ENCODE data around the gene PLD3. TPM values are rescaled to one million over a fixed set of nuclear protein-coding genes. Genes with fewer than 3 reads are reported as not detected.
"Not testable (repeated sequence)": the region's sequence is repeated elsewhere in the genome, so short reads cannot be mapped to it uniquely, and the experiment has no call there.

The PLD3 gene
- polyA plus RNA-seq, 1 experiment: 395 TPM

DNA sequence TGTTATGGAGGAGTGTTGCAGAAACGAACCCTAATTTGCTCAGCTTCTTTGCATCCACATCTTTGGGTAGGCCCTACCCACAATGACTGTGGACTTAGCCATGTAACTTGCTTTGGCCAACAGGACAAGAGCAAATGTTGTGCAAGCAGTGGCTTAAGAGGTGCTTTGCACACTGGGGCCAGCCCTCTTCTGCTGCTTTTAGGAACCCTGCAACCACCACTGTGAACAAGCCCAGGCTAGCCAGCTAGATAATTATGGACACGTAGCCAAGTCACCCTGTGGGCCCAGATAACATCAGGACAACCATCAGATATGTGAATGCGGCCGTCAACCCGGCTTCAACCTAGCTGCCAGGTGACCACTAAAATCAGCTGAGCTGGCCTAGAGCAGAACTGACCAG lies 17.4 kb upstream of the PLD3 start:
- no peak overlapping the region for H3K27ac ChIP-seq (ENCODE audit: low read depth, low read length)
- TF ChIP-seq, protein P1, sequence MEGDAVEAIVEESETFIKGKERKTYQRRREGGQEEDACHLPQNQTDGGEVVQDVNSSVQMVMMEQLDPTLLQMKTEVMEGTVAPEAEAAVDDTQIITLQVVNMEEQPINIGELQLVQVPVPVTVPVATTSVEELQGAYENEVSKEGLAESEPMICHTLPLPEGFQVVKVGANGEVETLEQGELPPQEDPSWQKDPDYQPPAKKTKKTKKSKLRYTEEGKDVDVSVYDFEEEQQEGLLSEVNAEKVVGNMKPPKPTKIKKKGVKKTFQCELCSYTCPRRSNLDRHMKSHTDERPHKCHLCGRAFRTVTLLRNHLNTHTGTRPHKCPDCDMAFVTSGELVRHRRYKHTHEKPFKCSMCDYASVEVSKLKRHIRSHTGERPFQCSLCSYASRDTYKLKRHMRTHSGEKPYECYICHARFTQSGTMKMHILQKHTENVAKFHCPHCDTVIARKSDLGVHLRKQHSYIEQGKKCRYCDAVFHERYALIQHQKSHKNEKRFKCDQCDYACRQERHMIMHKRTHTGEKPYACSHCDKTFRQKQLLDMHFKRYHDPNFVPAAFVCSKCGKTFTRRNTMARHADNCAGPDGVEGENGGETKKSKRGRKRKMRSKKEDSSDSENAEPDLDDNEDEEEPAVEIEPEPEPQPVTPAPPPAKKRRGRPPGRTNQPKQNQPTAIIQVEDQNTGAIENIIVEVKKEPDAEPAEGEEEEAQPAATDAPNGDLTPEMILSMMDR (IDR thresholded peaks at IDR 0.05; ENCODE audit: low read depth, low read length): no peak
- ChIA-PET POLR2A (no interaction called here), CTCF (interaction anchor here (1.6 kb wide), 1 partner anchor 26 kb away, joined by 6 read pairs; no protein-coding TSS in a partner anchor)
- H3K27me3 ChIP-seq (ENCODE audit: control insufficient read depth, insufficient read depth, low read length): no peaks in the 10 kb centered on the region
- DNase-seq (ENCODE audit: low read depth, low spot score): no peak
- no peaks in the 10 kb centered on the region for H3K9me3 ChIP-seq (ENCODE audit: control insufficient read depth, insufficient read depth, low read length)
- no peak overlapping the region for H3K4me3 ChIP-seq (ENCODE audit: low read depth, low read length)

DNA sequence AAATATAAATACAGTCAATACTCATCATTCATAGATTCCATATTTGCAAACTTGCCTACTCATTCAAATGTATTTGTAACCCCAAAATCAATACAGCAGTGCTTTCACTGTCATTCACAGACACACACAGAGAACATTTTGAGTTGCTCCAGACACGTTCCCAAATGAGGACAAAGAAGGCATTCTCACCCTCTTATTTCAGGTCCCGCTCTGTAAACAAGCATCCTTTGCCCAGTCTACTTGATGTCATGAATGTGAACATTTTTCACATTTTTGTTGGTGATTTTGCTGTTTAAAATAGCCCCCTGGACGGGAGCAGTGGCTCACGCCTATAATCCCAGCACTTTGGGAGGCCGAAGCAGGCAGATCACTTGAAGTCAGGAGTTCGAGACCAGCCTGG lies 15.8 kb upstream of the PLD3 start:
- H3K27ac ChIP-seq (ENCODE audit: low read depth, low read length): no peak overlapping the region
- H3K9me3 ChIP-seq (ENCODE audit: control insufficient read depth, insufficient read depth, low read length): no peaks in the 10 kb centered on the region
- TF ChIP-seq, protein P1 (IDR thresholded peaks at IDR 0.05; ENCODE audit: low read depth, low read length): no peak
- ChIA-PET CTCF (interaction anchor here (1.5 kb wide), 1 partner anchor 27 kb away, joined by 4 read pairs; no protein-coding TSS in a partner anchor), POLR2A (no interaction called here)
- H3K27me3 ChIP-seq (ENCODE audit: control insufficient read depth, insufficient read depth, low read length): no peaks in the 10 kb centered on the region
- no peak overlapping the region for H3K4me3 ChIP-seq (ENCODE audit: low read depth, low read length)
- DNase-seq (ENCODE audit: low read depth, low spot score): no peak

DNA sequence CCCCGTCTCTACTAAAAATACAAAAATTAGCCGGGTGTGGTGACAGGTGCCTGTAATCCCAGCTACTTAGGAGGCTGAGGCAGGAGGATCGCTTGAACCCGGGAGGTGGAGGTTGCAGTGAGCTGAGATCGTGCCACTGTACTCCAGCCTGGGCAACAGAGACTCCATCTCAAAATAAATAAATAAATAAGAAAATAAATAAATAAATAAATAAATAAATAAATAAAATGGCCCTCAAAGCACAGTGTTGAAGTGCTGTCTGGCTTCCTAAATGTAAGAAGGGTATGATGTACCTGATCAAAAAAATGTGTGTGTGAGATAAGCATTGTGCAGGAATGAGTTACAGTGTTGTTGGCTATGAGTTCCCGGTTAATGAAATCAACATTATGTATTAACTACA lies 15.4 kb upstream of the PLD3 start:
- H3K27me3 ChIP-seq (ENCODE audit: control insufficient read depth, insufficient read depth, low read length); POLR2A ChIA-PET: not testable (repeated sequence)
- CTCF ChIA-PET: interaction anchor here (0.8 to 1.5 kb wide), 2 partner anchors 28 to 302 kb away, joined by 4 to 6 read pairs; no protein-coding TSS in a partner anchor

DNA sequence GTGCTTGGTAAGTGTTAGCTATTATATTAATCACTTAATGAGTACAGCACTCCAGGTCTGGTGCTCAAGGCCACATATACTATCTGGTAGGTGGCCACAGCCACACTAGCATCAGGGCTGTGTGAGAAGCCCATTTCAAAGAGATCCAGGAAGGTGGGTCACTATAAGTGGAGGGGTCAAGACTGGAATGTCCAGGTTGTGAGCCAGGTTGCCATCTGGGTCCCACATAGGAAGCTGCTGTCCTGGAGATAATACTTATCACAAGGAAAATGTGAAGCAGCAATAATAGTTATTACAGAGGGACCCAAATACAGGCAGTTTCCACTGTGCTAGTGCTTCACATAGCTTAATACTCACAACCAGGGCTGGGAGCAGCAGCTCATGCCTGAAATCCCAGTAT lies 13.4 kb upstream of the PLD3 start:
- ChIA-PET CTCF (interaction anchor here (0.9 to 1.1 kb wide), 2 partner anchors 129 to 300 kb away, joined by 3 to 4 read pairs; no protein-coding TSS in a partner anchor), POLR2A (no interaction called here)

More for the DNA sequence above, 15.4 kb upstream of the PLD3 start:
- H3K9me3 ChIP-seq (ENCODE audit: control insufficient read depth, insufficient read depth, low read length); H3K4me3 ChIP-seq (ENCODE audit: low read depth, low read length); DNase-seq (ENCODE audit: low read depth, low spot score); H3K27ac ChIP-seq (ENCODE audit: low read depth, low read length): not testable (repeated sequence)

DNA sequence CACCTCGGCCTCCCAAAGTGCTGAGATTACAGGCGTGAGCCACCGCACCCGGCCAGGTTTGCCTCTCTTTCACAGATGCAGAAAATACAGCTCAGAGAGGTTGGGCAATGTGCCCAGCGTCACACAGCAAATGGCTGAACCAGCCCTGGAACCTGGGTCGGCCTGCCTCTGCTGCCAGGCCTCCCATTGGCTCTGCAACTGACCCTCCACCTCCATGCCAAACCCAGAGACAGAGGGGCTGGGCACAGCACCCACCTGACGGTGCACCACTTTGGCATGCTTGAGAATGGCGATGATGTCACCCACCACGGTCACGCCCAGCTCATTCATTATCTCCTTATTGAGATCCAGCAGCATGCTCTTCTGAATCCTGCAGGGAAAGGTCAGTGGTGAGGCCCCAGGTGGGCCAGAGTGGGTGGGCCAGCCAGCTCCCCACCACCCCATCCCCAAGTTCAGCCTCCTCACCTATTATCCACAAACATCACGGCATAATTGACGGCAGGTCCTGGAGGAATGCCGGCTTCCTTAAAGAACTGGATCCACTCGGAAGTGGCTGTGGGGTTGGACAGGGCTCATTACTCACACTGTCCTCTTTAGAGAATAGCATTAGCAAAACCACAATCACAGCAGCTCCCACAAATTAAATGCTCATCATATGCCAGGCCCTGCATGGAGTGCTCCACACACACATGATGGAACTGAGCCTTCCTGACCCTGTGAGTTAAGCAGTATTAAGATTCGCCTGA lies 12.5 kb upstream of the PLD3 start:
- no peak for DNase-seq (ENCODE audit: low read depth, low spot score)
- H3K27me3 ChIP-seq (ENCODE audit: control insufficient read depth, insufficient read depth, low read length): no peaks in the 10 kb centered on the region
- H3K9me3 ChIP-seq (ENCODE audit: control insufficient read depth, insufficient read depth, low read length): no peaks in the 10 kb centered on the region
- ChIA-PET CTCF (interaction anchor here (0.9 to 1.9 kb wide), 3 partner anchors 31 to 299 kb away, joined by 3 to 4 read pairs (median 4); no protein-coding TSS in a partner anchor), POLR2A (interaction anchor here (0.5 kb wide), 1 partner anchor 49 kb away, joined by 9 read pairs; no protein-coding TSS in a partner anchor)
- H3K27ac ChIP-seq (ENCODE audit: low read depth, low read length): no peak overlapping the region
- TF ChIP-seq, protein P1 (IDR thresholded peaks at IDR 0.05; ENCODE audit: low read depth, low read length): no peak
- no peak overlapping the region for H3K4me3 ChIP-seq (ENCODE audit: low read depth, low read length)

More for the DNA sequence above, 13.4 kb upstream of the PLD3 start:
- Histone ChIP-seq H3K27me3 (ENCODE audit: control insufficient read depth, insufficient read depth, low read length) (no peaks in the 10 kb centered on the region), H3K4me3 (ENCODE audit: low read depth, low read length) (no peak overlapping the region), H3K9me3 (ENCODE audit: control insufficient read depth, insufficient read depth, low read length) (no peaks in the 10 kb centered on the region), H3K27ac (ENCODE audit: low read depth, low read length) (no peak overlapping the region)
- TF ChIP-seq, protein P1 (IDR thresholded peaks at IDR 0.05; ENCODE audit: low read depth, low read length): no peak
- no peak for DNase-seq (ENCODE audit: low read depth, low spot score)
